ENCODE measurements around the gene CDH4.
"Not testable (repeated sequence)": the region's sequence is repeated elsewhere in the genome, so short reads cannot be mapped to it uniquely, and the experiment has no call there.

CDH4 gene

GRCh38 chr20:61385731-61386130 is 133.7 kb downstream of the CDH4 start:
- DNase-seq (ENCODE audit: low read depth in 2 of 2), result no peak

GRCh38 chr20:61387204-61387953 is 135.3 kb downstream of the CDH4 start:
- DNase-seq (ENCODE audit: low read depth in 2 of 2), result peak in 1 of 2 donors; percentile 3

GRCh38 chr20:61387954-61388348 is 135.9 kb downstream of the CDH4 start:
- no peak for DNase-seq (ENCODE audit: low read depth in 2 of 2)

- DNase-seq (ENCODE audit: low read depth in 2 of 2), result no peak
Observed at GRCh38 chr20:61389077-61389476, 137.0 kb downstream of the CDH4 start.

GRCh38 chr20:61391185-61391584 is 139.1 kb downstream of the CDH4 start:
- DNase-seq (ENCODE audit: low read depth in 2 of 2), result no peak

GRCh38 chr20:61391812-61392520 is 139.9 kb downstream of the CDH4 start:
- DNase-seq (ENCODE audit: low read depth in 2 of 2), result no peak

GRCh38 chr20:61394088-61394799 is 142.2 kb downstream of the CDH4 start:
- no peak for DNase-seq (ENCODE audit: low read depth in 2 of 2)

- no peak for DNase-seq (ENCODE audit: low read depth in 2 of 2)
Observed at GRCh38 chr20:61396262-61396848, 144.3 kb downstream of the CDH4 start.

- no peak for DNase-seq (ENCODE audit: low read depth in 2 of 2)
Observed at GRCh38 chr20:61397146-61397545, 145.1 kb downstream of the CDH4 start.

- DNase-seq (ENCODE audit: low read depth in 2 of 2), result no peak
Observed at GRCh38 chr20:61397790-61398189, 145.7 kb downstream of the CDH4 start.

GRCh38 chr20:61399433-61399832 is 147.4 kb downstream of the CDH4 start:
- no peak for DNase-seq (ENCODE audit: low read depth in 2 of 2)

GRCh38 chr20:61400499-61400898 is 148.4 kb downstream of the CDH4 start:
- no peak for DNase-seq (ENCODE audit: low read depth in 2 of 2)

- no peak for DNase-seq (ENCODE audit: low read depth in 2 of 2)
Observed at GRCh38 chr20:61404303-61404702, 152.2 kb downstream of the CDH4 start.

- no peak for DNase-seq (ENCODE audit: low read depth in 2 of 2)
Observed at GRCh38 chr20:61405007-61405406, 152.9 kb downstream of the CDH4 start.

GRCh38 chr20:61406773-61407172 is 154.7 kb downstream of the CDH4 start:
- DNase-seq (ENCODE audit: low read depth in 2 of 2), result not testable (repeated sequence)

GRCh38 chr20:61407561-61407960 is 155.5 kb downstream of the CDH4 start:
- no peak for DNase-seq (ENCODE audit: low read depth in 2 of 2)

GRCh38 chr20:61408951-61409740 is 157.1 kb downstream of the CDH4 start:
- DNase-seq (ENCODE audit: low read depth in 2 of 2), result no peak

- DNase-seq (ENCODE audit: low read depth in 2 of 2), result no peak
Observed at GRCh38 chr20:61411743-61412142, 159.7 kb downstream of the CDH4 start.

- DNase-seq (ENCODE audit: low read depth in 2 of 2), result no peak
Observed at GRCh38 chr20:61413752-61414151, 161.7 kb downstream of the CDH4 start.

GRCh38 chr20:61414455-61414991 is 162.5 kb downstream of the CDH4 start:
- no peak for DNase-seq (ENCODE audit: low read depth in 2 of 2)

- no peak for DNase-seq (ENCODE audit: low read depth in 2 of 2)
Observed at GRCh38 chr20:61416546-61416945, 164.5 kb downstream of the CDH4 start.

Measured in stimulated activated CD4-positive, alpha-beta T cell treated with anti-CD3 and anti-CD28 coated beads, Interleukin-4, amount 100 ng/mL, for 48 hours (primary cell).